SK-N-MC (cell line): ENCODE measurements around the gene CCDC192.

Source experiments
- EZH2 ChIP-seq: fragments of 200-600 bp; sonication (generic); IDR thresholded peaks from one replicate; pipeline ENCODE4 v1.6.1; 2017; ENCODE audit warnings: antibody characterized with exemption
- POLR2AphosphoS5 ChIP-seq: IDR thresholded peaks from 2 replicates; pipeline ENCODE4 v1.6.1; 2012; ENCODE audit warnings: mild to moderate bottlenecking, low read depth, low read length, borderline replicate concordance

DNA sequence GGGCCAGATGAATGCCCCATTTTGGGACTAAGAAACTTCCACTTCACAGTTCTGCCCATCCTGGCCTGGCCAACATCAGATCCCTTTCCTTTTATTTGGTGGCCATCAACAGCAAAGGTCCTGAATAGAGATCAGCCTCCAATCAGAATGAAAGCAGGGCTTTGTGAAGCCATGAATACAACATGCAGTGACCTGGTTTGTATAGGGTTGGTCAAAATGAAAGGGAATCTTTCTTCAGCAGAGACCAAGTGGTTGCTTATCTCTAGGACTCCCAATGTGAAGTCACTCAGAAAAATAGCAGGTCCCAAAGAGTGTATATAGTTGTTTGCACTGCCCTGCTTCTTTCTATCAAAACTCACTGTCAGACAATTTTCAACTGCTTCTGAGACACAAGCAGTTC, 266.5 kb downstream of the CCDC192 start:
- TF ChIP-seq EZH2, result no peak
- TF ChIP-seq POLR2AphosphoS5, result no peak
